Bone marrow (tissue), 2 donors: Measurements from ENCODE around the gene ZNF850.

Experiments used
- DNase-seq, 2 donors: peaks; one replicate each; lab custom pipeline; 2025; lab: John Stamatoyannopoulos, UW

Gene ZNF850

GRCh38 chr19:36688058-36688457 lies 84.5 kb downstream of the ZNF850 start:
- no peak for DNase-seq

GRCh38 chr19:36687214-36688056 lies 85.2 kb downstream of the ZNF850 start, which contains the start of gene ZNF567:
Gene ZNF567, plus strand, starts transcription at chr19:36687612. Its CDS starts 7,256 bp downstream, at chr19:36694868.
- peak; percentile 82 to 91 for DNase-seq

DNA sequence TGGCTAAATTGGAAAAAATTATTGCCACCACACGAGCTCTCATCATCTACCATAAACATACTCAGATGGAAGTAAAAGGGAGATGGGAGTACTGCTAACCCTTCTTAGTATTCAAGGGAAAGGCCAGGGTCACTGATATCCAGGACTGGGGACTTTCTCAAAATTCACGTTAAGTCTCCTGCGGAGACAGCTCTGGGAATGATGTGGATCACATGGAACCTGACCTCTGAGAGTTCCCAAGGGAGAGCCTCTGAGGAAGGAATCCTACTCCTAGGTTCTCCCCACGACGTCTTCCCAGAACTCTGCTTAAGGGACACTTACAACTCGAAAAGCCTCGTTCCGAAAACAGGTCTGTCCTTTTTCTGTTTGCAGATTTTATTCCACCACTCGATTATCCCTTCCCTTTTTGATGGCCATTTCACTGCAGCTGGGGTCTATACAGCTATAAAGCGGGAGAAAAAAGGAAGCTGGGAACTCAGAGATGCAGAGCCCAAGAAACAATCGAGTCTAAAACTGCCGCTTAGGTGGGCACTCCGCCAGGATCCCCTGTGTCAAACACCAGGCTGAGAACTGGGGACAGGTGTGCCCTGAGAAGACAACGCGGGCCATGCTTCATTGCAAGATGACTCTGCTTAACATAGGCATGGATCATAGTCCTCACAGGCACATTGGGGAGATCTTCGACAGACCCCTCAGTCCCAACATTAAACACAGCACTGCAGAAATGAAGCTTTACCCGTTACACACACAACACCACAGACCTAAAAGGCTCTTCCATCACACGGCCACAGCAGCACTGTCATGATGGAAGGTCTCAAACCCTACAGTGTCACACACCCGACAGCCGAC lies 86.0 kb downstream of the ZNF850 start:
- DNase-seq: no peak

DNA sequence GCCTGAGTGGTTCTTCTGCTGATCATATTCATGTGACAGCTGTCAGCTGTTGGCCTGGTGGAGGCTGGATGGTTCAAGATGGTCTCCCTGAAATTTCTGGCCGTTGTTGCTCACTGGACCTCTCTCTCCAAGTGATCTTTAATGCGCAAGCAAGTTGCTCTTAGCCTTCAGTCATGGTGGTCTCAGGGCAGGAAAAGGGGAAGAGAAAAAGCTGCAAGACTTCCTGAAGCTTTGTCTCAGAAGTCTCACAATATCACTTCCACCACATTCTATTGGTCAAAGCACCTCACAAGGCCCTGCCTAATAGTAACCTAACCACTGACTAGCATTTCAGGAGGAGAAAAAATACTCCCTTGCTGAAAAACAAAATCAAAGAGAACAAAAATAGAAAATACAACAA lies 86.8 kb downstream of the ZNF850 start:
- no peak for DNase-seq

DNA sequence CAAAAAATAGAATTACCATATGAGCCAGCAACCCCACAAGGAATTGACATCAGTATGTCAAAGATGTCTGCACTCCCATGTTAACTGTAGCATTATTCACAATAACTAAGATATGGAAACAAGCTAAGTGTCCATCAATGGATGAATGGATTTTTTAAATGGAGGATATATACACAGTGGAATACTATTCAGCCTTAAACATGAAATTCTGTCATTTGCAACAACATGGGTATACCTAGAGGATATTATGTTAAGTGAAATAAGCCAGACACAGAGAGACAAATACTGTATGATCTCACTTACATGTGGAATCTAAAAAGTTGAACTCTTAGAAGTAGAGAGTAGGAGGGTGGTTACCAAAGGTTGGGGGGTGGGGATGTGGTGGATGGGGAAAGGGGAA lies 93.2 kb downstream of the ZNF850 start:
- DNase-seq: no peak

- no peak for DNase-seq
Observed at GRCh38 chr19:36674201-36674600, 98.4 kb downstream of the ZNF850 start.

DNA sequence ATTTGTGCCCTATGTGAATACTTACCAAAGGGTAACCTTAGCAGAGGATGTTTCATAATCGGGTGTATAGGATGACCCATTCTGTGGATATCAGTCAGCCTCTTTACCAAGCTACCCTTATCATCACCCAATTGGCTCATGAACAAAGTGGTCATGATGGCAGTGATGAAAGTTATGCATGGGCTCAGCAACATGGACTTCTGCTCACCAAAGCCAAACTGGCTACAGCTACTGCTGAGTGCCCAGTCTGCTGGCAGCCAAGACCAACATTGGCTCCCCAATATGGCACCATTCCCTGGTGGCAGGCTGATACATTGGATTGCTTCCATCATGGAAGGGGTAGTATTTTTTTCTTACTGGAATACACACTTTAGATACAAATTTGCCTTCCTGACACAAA lies 100.2 kb downstream of the ZNF850 start:
- no peak for DNase-seq

DNA sequence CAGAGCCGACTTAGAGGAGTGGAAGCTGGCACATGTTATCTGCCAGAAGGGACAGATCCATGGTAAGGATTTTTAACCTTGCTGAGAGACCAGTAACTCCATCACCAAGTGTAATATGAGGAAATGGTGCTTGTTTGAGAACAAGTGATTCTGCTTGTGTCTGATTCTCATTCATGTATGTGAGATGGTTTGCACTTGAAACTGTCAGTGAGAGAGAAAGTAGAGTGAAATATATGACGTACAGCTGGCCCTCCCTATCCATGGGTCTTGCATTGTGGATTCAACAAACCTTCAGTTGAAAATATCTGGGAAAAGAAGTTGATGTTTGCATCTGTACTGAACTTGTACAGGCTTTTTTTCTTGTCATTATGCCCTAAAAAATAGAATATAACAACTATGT lies 104.0 kb downstream of the ZNF850 start:
- no peak for DNase-seq

DNA sequence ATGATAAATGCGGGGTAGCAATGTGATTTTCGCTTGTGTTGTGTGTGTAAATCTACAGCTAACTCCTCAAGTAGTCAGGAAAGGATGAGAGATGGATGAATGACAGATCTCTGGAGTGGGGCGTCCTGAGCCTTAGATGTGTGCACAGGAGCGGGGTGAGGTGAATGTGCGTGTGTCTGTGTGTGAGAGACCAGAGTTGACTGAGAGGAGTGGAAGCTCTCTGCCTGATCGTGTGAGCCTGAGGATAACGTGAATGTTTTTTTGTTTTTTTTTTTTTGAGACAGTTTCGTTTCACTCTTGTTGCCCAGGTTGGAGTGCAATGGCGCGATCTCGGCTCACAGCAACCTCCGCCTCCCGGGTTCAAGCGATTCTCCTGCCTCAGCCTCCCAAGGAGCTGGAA lies 106.8 kb downstream of the ZNF850 start:
- no peak for DNase-seq
